Fibroblast of lung (primary cell): ENCODE measurements around the gene TAS1R2.

Experiments
- EZH2 ChIP-seq: IDR thresholded peaks from 2 replicates; pipeline ENCODE4 v1.5.1; 2012; ENCODE audit warnings: low read length, control low read depth, mild to moderate bottlenecking; ENCODE audit errors: missing control alignments
- TF ChIP-seq, protein P1 (sequence below), 2 donors: IDR thresholded peaks in 1 of 2; conservative IDR thresholded peaks in 1 of 2; 1 replicate in 1 of 2; 2 replicates in 1 of 2; pipeline ENCODE4 v1.5.1; 2011 to 2012; ENCODE audit warnings: low read length in 2 of 2, control low read depth in 1 of 2, inconsistent platforms in 1 of 2, low read depth in 1 of 2, mild to moderate bottlenecking in 1 of 2

DNA sequence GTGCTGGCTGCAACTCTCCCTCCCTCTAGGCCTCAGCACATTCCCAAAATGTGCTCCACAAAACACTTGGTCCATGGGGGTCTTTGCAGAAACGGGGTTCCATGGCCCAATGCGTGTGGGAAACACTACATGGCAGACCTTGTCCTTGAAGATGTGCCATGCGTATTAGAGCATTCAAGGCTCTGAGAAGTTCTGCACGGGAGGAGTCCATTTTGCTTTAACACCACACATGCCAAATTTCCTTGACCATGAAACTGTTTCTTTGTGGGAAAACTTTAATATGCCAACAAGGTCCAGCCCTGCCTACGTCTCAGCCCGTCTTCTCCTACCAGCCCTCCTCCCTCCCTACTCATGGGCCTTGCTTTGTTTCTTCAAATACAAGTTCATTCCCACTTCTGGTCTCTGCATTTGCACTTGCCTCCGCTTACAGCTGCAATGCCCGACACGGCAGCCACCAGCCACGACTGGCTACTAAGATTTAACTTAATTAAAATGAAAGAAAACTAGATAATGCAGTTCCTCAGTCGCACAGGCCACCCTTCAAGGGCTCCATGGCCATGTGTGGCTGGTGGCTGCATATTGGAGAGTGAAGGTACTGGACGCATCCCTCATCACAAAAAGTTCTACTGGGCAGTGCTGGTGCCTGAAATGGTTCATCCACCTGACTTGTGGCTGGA lies 19.2 kb upstream of the TAS1R2 start:
- TF ChIP-seq, protein P1, sequence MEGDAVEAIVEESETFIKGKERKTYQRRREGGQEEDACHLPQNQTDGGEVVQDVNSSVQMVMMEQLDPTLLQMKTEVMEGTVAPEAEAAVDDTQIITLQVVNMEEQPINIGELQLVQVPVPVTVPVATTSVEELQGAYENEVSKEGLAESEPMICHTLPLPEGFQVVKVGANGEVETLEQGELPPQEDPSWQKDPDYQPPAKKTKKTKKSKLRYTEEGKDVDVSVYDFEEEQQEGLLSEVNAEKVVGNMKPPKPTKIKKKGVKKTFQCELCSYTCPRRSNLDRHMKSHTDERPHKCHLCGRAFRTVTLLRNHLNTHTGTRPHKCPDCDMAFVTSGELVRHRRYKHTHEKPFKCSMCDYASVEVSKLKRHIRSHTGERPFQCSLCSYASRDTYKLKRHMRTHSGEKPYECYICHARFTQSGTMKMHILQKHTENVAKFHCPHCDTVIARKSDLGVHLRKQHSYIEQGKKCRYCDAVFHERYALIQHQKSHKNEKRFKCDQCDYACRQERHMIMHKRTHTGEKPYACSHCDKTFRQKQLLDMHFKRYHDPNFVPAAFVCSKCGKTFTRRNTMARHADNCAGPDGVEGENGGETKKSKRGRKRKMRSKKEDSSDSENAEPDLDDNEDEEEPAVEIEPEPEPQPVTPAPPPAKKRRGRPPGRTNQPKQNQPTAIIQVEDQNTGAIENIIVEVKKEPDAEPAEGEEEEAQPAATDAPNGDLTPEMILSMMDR (conservative IDR thresholded peaks at IDR 0.05 in 1 of 2, IDR thresholded peaks at IDR 0.05 in 1 of 2; ENCODE audit: low read depth in 1 of 2, low read length in 2 of 2) = no peak
- no peak for TF ChIP-seq EZH2
